ENCODE data around the gene CCT8L2. TPM values are rescaled to one million over a fixed set of nuclear protein-coding genes. Genes with fewer than 3 reads are reported as not detected.
"Not testable (repeated sequence)": the region's sequence is repeated elsewhere in the genome, so short reads cannot be mapped to it uniquely, and the experiment has no call there.

Gene CCT8L2
- total and polyA plus RNA-seq, 8 donors, result not detected

GRCh38 chr22:16601437-16602223, 9.0 kb upstream of the CCT8L2 start:
- peak overlapping the region in 4 of 5 donors; percentile 71 to 92 (median 88) for H3K27ac ChIP-seq
- H3K4me3 ChIP-seq, result peak overlapping the region; percentile 39 to 53 (median 46)
- H3K9me3 ChIP-seq, result peaks cover 0 to 23% (median 0%) of the 10 kb centered on the region in 4 donors
- WGBS, 5 donors, result 0 to 6% (median 4%) methylated on average over 7 to 98 of the region's 100 CpGs; no CpG with 5 or more reads in 1 of the 5 donors
- DNase-seq, result peak in 1 of 2 donors; percentile 48
- TF ChIP-seq EP300 (IDR thresholded peaks at IDR 0.05), result no peak
- TF ChIP-seq POLR2A (IDR thresholded peaks at IDR 0.05), result no peak
- no peak for TF ChIP-seq POLR2AphosphoS5 (IDR thresholded peaks at IDR 0.05)
- no peak for TF ChIP-seq CTCF (IDR thresholded peaks at IDR 0.05)
- H3K4me1 ChIP-seq, result peaks cover 0 to 16% (median 2%) of the 10 kb centered on the region in 4 donors
- intact Hi-C loops (cut with DNase I; ENCODE audit: low total_unique reads), result no loop called here
- peaks cover 0 to 70% (median 23%) of the 10 kb centered on the region in 3 donors for H3K27me3 ChIP-seq
- H3K36me3 ChIP-seq, result no peaks in the 10 kb centered on the region

- Histone ChIP-seq H3K4me1 (peaks cover 0 to 16% (median 2%) of the 10 kb centered on the region in 4 donors), H3K9me3 (peaks cover 0 to 23% (median 0%) of the 10 kb centered on the region in 4 donors), H3K27me3 (peaks cover 0 to 74% (median 23%) of the 10 kb centered on the region in 3 donors), H3K27ac (peak overlapping the region in 3 of 5 donors; percentile 71 to 92 (median 88)), H3K4me3 (peak overlapping the region; percentile 39 to 53 (median 46))
- peak in 1 of 2 donors; percentile 76 for DNase-seq
- WGBS, 5 donors, result 7 to 11% (median 9%) methylated on average over 36 to 71 of the region's 71 CpGs
- H3K36me3 ChIP-seq; intact Hi-C loops (cut with DNase I; ENCODE audit: low total_unique reads): not testable (repeated sequence)
These were observed 8.2 kb upstream of the CCT8L2 start for GRCh38 chr22:16600644-16601436.

- H3K36me3 ChIP-seq; DNase-seq; intact Hi-C loops (cut with DNase I; ENCODE audit: low total_unique reads); H3K27ac ChIP-seq; H3K4me3 ChIP-seq: not testable (repeated sequence)
- 32 to 37% (median 34%) methylated on average over 4 of the region's 4 CpGs for WGBS, 5 donors
- Histone ChIP-seq H3K9me3 (peaks cover 0 to 23% (median 0%) of the 10 kb centered on the region in 4 donors), H3K4me1 (peaks cover 0 to 16% (median 2%) of the 10 kb centered on the region in 4 donors), H3K27me3 (peaks cover 0 to 71% (median 23%) of the 10 kb centered on the region in 3 donors)
These were observed 7.0 kb upstream of the CCT8L2 start for GRCh38 chr22:16599648-16600047.

GRCh38 chr22:16595251-16595650, 2.6 kb upstream of the CCT8L2 start:
- DNase-seq; H3K9me3 ChIP-seq; H3K4me1 ChIP-seq; H3K4me3 ChIP-seq; H3K36me3 ChIP-seq; H3K27ac ChIP-seq; intact Hi-C loops (cut with DNase I; ENCODE audit: low total_unique reads): not testable (repeated sequence)
- H3K27me3 ChIP-seq, result peaks cover 0 to 28% (median 0%) of the 10 kb centered on the region in 3 donors
- WGBS, 5 donors, result 79 to 94% (median 83%) methylated on average over 8 of the region's 8 CpGs

- Histone ChIP-seq H3K4me1 (no peaks in the 10 kb centered on the region), H3K27me3 (peaks cover 0 to 26% (median 0%) of the 10 kb centered on the region in 3 donors), H3K4me3 (no peak overlapping the region), H3K9me3 (peaks cover 0 to 8% (median 0%) of the 10 kb centered on the region in 4 donors), H3K27ac (no peak overlapping the region), H3K36me3 (no peaks in the 10 kb centered on the region)
- no peak for TF ChIP-seq CTCF (IDR thresholded peaks at IDR 0.05)
- TF ChIP-seq POLR2AphosphoS5 (IDR thresholded peaks at IDR 0.05), result no peak
- TF ChIP-seq POLR2A (IDR thresholded peaks at IDR 0.05), result no peak
- no peak for TF ChIP-seq EP300 (IDR thresholded peaks at IDR 0.05)
- 71 to 86% (median 77%) methylated on average over 4 of the region's 4 CpGs for WGBS, 5 donors
- no peak for DNase-seq
- intact Hi-C loops (cut with DNase I; ENCODE audit: low total_unique reads), result no loop called here
These were observed 1.4 kb upstream of the CCT8L2 start for GRCh38 chr22:16594026-16594425.

GRCh38 chr22:16592231-16592630, 379 bp downstream of the CCT8L2 start:
- H3K27ac ChIP-seq; intact Hi-C loops (cut with DNase I; ENCODE audit: low total_unique reads); H3K36me3 ChIP-seq; H3K4me1 ChIP-seq; H3K9me3 ChIP-seq; DNase-seq; H3K4me3 ChIP-seq: not testable (repeated sequence)
- 83 to 94% (median 86%) methylated on average over 9 to 11 of the region's 11 CpGs for WGBS, 5 donors
- peaks cover 0 to 12% (median 0%) of the 10 kb centered on the region in 3 donors for H3K27me3 ChIP-seq

GRCh38 chr22:16591136-16591535, 1.5 kb downstream of the CCT8L2 start:
- H3K4me1 ChIP-seq; H3K4me3 ChIP-seq; H3K36me3 ChIP-seq; DNase-seq; H3K27ac ChIP-seq; H3K9me3 ChIP-seq; intact Hi-C loops (cut with DNase I; ENCODE audit: low total_unique reads); H3K27me3 ChIP-seq: not testable (repeated sequence)
- 75 to 90% (median 82%) methylated on average over 3 to 4 of the region's 4 CpGs for WGBS, 5 donors
